Loucy (cell line): ENCODE results near the gene ELMO1.

ENCODE experiments used
- EZH2phosphoT487 ChIP-seq: fragments of 200-600 bp; IDR thresholded peaks from 2 replicates; pipeline ENCODE4 v1.6.1; 2018; ENCODE audit warnings: antibody characterized with exemption, mild to moderate bottlenecking, moderate library complexity, borderline replicate concordance
- TF ChIP-seq, protein P1 (sequence below): fragments of 200-600 bp; sonication (generic); conservative IDR thresholded peaks from 2 replicates; pipeline ENCODE4 v1.5.1; 2014; ENCODE audit warnings: mild to moderate bottlenecking, antibody characterized with exemption, low read length

- no peak for TF ChIP-seq EZH2phosphoT487
- TF ChIP-seq, protein P1, sequence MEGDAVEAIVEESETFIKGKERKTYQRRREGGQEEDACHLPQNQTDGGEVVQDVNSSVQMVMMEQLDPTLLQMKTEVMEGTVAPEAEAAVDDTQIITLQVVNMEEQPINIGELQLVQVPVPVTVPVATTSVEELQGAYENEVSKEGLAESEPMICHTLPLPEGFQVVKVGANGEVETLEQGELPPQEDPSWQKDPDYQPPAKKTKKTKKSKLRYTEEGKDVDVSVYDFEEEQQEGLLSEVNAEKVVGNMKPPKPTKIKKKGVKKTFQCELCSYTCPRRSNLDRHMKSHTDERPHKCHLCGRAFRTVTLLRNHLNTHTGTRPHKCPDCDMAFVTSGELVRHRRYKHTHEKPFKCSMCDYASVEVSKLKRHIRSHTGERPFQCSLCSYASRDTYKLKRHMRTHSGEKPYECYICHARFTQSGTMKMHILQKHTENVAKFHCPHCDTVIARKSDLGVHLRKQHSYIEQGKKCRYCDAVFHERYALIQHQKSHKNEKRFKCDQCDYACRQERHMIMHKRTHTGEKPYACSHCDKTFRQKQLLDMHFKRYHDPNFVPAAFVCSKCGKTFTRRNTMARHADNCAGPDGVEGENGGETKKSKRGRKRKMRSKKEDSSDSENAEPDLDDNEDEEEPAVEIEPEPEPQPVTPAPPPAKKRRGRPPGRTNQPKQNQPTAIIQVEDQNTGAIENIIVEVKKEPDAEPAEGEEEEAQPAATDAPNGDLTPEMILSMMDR, result no peak
Measured at GRCh38 chr7:36825501-36825900, 623.2 kb downstream of the ELMO1 start.
